Measurements from ENCODE around the gene FOXO1.

- TF ChIP-seq CTCF (IDR thresholded peaks at IDR 0.05; ENCODE audit: borderline replicate concordance, extremely low read depth, low read length, poor library complexity, severe bottlenecking) (no peak), EZH2 (IDR thresholded peaks at IDR 0.05; ENCODE audit: borderline replicate concordance, low read depth, low read length, severe bottlenecking) (no peak)
These were observed 34.8 kb downstream of the FOXO1 start for GRCh38 chr13:40631605-40632004.

All from DND-41 (cell line).